Esophagus muscularis mucosa (tissue), 4 donors: ENCODE measurements around the gene LIMCH1. TPM values are rescaled to one million over a fixed set of nuclear protein-coding genes. Genes with fewer than 3 reads are reported as not detected.

Source experiments
- DNase-seq: peaks from one replicate; pipeline ENCODE4 v3.0.0-alpha.2; 2017; ENCODE audit errors: extremely low spot score
- H3K27ac ChIP-seq, 4 donors: fragments of 200-600 bp; sonication (generic); replicated peaks in 1 of 4; 1 replicate in 3 of 4; 2 replicates in 1 of 4; pipeline ENCODE4 v1.5.1; 2016 to 2019; ENCODE audit warnings: mild to moderate bottlenecking in 1 of 4
- H3K27me3 ChIP-seq, 4 donors: fragments of 200-600 bp; sonication (generic); one replicate each; pipeline versions ENCODE4 v1.5.1 to v1.6.0; 2016 to 2019
- H3K36me3 ChIP-seq, 4 donors: fragments of 200-600 bp; sonication (generic); one replicate each; pipeline ENCODE4 v1.5.1; 2016 to 2019
- H3K4me1 ChIP-seq, 4 donors: fragments of 200-600 bp; sonication (generic); one replicate each; pipeline ENCODE4 v1.5.1; 2016 to 2019
- H3K4me3 ChIP-seq, 4 donors: fragments of 200-600 bp; sonication (generic); 1 replicate in 2 of 4; 2 replicates in 2 of 4; pipeline ENCODE4 v1.5.1; 2016 to 2019; ENCODE audit warnings: mild to moderate bottlenecking in 4 of 4, moderate library complexity in 1 of 4
- H3K9me3 ChIP-seq, 4 donors: fragments of 200-600 bp; sonication (generic); 1 replicate in 3 of 4; 2 replicates in 1 of 4; pipeline ENCODE4 v1.5.1; 2016 to 2019
- CTCF ChIP-seq, 3 experiments: fragments of 200-600 bp in 2 of 3; fragments of 450-650 bp in 1 of 3; sonication (generic) in 2 of 3; IDR thresholded peaks; one replicate each; pipeline ENCODE4 v1.5.1; 2017 to 2019; ENCODE audit warnings: antibody characterized with exemption in 3 of 3, mild to moderate bottlenecking in 2 of 3, moderate library complexity in 1 of 3
- EP300 ChIP-seq: sonication (generic); formaldehyde crosslinking; IDR thresholded peaks from one replicate; pipeline ENCODE4 v1.6.1; 2017; ENCODE audit warnings: antibody characterized with exemption
- POLR2A ChIP-seq: fragments of 450-650 bp; IDR thresholded peaks from one replicate; pipeline ENCODE4 v1.6.1; 2017; ENCODE audit warnings: antibody characterized with exemption, moderate library complexity, mild to moderate bottlenecking, low read depth
- POLR2AphosphoS5 ChIP-seq, 2 donors: sonication (generic); formaldehyde crosslinking; IDR thresholded peaks; one replicate each; pipeline ENCODE4 v1.6.1; 2017; ENCODE audit warnings: antibody characterized with exemption in 2 of 2
- WGBS: methylation state at CpG from one replicate; pipeline ENCODE4 v1.1.5; 2018; 5-methylcytosine and 5-hydroxymethylcytosine counted together
- intact Hi-C: fragments of 100-400 bp; cut with DNase I; formaldehyde crosslinking; loops from one replicate; pipeline ENCODE4 v1.15.1; 2023
- total RNA-seq, 4 donors: library from RNA; depleted of rRNA; stranded (reverse); fragments of >200 nt; gene quantifications; one replicate each; pipeline versions ENCODE4 v1.1.0 to v1.2.1, GENCODE V29; 2016

The LIMCH1 gene
- total RNA-seq, 4 donors from 2014 or later = 49.0 to 101 (median 72.1) TPM

GRCh38 chr4:41713768-41714167 is 175.8 kb downstream of the LIMCH1 start:
- H3K27ac ChIP-seq = no peak overlapping the region
- no peak overlapping the region for H3K4me3 ChIP-seq
- no peaks in the 10 kb centered on the region for H3K36me3 ChIP-seq
- no peaks in the 10 kb centered on the region for H3K4me1 ChIP-seq
- TF ChIP-seq POLR2AphosphoS5 (IDR thresholded peaks at IDR 0.05) (no peak), EP300 (no peak)
- WGBS = 87% methylated on average over 1 of the region's 1 CpG
- intact Hi-C loops = no loop called here
- no peaks in the 10 kb centered on the region for H3K9me3 ChIP-seq
- peaks cover 0 to 12% (median 0%) of the 10 kb centered on the region in 4 donors for H3K27me3 ChIP-seq
- DNase-seq = no peak

GRCh38 chr4:41714364-41715000 is 176.5 kb downstream of the LIMCH1 start:
- H3K27me3 ChIP-seq = peaks cover 0 to 17% (median 0%) of the 10 kb centered on the region in 4 donors
- intact Hi-C loops = no loop called here
- no peaks in the 10 kb centered on the region for H3K4me1 ChIP-seq
- 82% methylated on average over 6 of the region's 6 CpGs for WGBS
- H3K9me3 ChIP-seq = no peaks in the 10 kb centered on the region
- DNase-seq = no peak
- H3K27ac ChIP-seq = no peak overlapping the region
- H3K4me3 ChIP-seq = no peak overlapping the region
- H3K36me3 ChIP-seq = no peaks in the 10 kb centered on the region
- no peak for TF ChIP-seq EP300
- TF ChIP-seq POLR2A = no peak
- TF ChIP-seq POLR2AphosphoS5 (IDR thresholded peaks at IDR 0.05) = no peak
- no peak for TF ChIP-seq CTCF (IDR thresholded peaks at IDR 0.05)

DNA sequence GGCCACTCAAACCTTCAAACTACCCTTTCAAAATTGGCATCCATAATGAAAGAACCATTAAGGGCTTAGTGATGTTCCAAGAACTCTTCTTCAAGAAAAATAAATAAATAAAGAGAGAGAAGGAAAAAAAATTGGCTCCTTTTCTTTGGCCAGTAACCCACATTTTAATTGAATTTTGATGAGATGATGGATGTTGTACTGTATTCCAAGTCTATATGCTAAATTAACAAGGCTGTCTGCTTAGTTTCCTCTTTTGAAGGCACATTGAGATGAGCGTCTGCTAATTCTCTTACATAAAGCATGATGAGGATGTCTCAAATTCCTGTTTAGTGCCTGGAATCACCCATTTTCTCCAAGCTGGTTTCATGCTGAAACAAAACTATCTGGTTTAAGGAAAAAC is 177.2 kb downstream of the LIMCH1 start:
- no peak for DNase-seq
- no peaks in the 10 kb centered on the region for H3K36me3 ChIP-seq
- H3K9me3 ChIP-seq = no peaks in the 10 kb centered on the region
- intact Hi-C loops = no loop called here
- peaks cover 0 to 22% (median 0%) of the 10 kb centered on the region in 4 donors for H3K27me3 ChIP-seq
- H3K4me3 ChIP-seq = no peak overlapping the region
- no peaks in the 10 kb centered on the region for H3K4me1 ChIP-seq
- no peak overlapping the region for H3K27ac ChIP-seq
- 47% methylated on average over 1 of the region's 1 CpG for WGBS
- no peak for TF ChIP-seq EP300
- TF ChIP-seq POLR2AphosphoS5 (IDR thresholded peaks at IDR 0.05) = no peak
- no peak for TF ChIP-seq CTCF (IDR thresholded peaks at IDR 0.05)
- TF ChIP-seq POLR2A = no peak

GRCh38 chr4:41718907-41719306 is 180.9 kb downstream of the LIMCH1 start:
- Histone ChIP-seq H3K36me3 (no peaks in the 10 kb centered on the region), H3K9me3 (no peaks in the 10 kb centered on the region), H3K4me3 (no peak overlapping the region), H3K27me3 (peaks cover 0 to 10% (median 0%) of the 10 kb centered on the region in 4 donors), H3K27ac (no peak overlapping the region), H3K4me1 (no peaks in the 10 kb centered on the region)
- intact Hi-C loops = no loop called here
- no peak for TF ChIP-seq CTCF (IDR thresholded peaks at IDR 0.05)
- TF ChIP-seq POLR2A = no peak
- no peak for TF ChIP-seq POLR2AphosphoS5 (IDR thresholded peaks at IDR 0.05)
- TF ChIP-seq EP300 = no peak
- no peak for DNase-seq

DNA sequence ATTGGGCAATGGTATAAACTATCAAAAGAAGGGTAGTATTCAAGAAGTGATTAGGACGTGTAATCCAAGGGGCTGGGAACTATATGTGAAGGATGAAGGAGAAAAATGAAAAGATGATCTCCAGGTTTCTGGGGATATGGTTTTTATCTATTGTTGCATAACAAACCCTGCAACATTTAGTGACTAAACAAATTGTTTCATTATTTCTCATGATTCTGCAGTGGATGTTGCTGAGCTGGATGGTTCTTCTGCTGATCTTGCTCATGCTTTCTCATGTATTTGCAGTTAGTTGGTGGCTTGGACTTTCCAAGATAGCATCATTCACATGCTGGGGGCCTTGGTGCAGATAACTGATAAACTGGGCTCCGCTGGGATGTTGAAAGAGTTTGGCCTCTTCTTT is 181.5 kb downstream of the LIMCH1 start:
- WGBS = 78% methylated on average over 2 of the region's 2 CpGs

More for the DNA sequence above, 181.5 kb downstream of the LIMCH1 start:
- no peaks in the 10 kb centered on the region for H3K36me3 ChIP-seq
- no peaks in the 10 kb centered on the region for H3K9me3 ChIP-seq
- H3K4me1 ChIP-seq = no peaks in the 10 kb centered on the region
- intact Hi-C loops = no loop called here
- peaks cover 0 to 14% (median 0%) of the 10 kb centered on the region in 4 donors for H3K27me3 ChIP-seq
- H3K4me3 ChIP-seq = no peak overlapping the region
- DNase-seq = no peak
- H3K27ac ChIP-seq = no peak overlapping the region
- no peak for TF ChIP-seq CTCF (IDR thresholded peaks at IDR 0.05)
- TF ChIP-seq POLR2AphosphoS5 (IDR thresholded peaks at IDR 0.05) = no peak
